ENCODE measurements around the gene CBL.

Gene CBL

DNA sequence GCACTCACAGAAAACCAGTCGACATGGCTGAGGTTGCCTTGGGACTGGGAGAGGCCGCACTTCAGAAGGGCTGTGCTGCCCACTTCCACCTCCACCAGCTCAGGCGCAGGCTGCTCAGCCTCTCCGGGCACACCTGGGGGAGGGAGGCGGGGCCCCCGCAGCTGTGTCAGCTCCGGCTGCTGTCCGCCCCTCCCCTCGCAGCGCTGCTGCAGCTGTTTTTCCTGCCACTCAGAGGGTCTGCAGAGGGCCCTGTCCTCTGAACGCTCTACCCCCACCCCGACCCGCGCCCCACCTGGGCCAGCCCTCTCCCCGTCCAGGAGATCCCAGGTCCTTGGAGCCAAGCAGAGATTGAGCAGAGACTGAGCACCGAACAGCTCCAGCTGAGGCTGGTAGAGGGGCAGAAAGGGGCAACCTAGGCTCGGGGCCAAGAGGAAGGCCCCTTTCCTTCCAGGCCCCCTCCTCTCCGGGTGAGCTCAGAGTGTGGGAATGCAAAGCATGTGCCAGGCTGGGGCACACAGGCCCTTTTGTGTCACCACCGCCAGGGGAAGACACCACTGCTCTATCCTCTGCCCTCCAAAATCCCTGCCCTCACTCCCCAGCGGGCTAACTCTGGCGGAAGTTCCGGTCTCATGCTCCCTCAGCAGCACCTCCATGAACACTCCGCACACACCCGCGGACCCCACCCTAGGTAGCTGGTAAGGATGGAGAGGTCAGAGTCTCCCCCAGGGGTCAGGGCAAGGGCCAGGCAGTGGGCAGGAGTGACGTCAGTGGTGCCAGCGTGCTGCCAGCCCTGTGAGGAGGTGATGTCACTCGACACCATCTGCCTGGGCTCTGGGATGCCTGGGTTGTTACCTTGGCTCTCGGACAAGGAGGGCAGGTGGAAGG lies 109.2 kb downstream of the CBL start:
- peak; percentile 39 for DNase-seq

DNA sequence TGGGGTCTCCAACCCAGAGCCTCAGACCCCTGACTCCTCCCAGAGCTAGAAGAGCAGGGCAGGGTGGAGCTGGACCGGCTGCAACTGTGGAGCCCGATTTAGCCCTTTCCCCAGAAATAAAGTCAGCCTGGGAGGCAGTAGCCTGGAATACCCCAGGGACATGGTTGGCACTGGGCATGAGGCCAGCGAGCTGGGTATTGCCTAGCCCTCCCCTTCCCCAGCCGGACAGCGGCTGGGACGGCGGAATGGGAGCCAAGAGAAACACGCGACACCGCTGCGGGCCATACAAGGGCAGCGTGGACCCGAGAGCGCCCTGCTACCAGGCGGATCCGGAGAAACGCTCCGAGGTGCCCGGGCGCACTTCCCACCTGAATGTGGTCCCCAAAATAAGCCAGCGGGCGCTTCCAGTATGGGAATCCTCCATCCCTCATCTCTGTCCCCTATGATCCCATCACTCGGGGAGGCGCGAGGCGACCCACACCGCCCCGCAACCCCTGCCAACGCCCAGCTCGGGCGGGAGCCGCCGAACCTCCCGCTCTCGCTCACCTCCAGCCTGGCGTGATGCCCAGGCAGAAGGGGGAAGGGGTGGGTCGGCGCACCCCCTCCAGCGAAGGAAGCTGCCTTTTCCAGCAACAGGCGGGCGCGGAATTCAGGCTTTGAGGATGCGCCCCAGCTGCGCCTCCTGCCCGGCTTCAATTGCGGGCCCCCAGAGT lies 110.0 kb downstream of the CBL start:
- no peak for DNase-seq

DNA sequence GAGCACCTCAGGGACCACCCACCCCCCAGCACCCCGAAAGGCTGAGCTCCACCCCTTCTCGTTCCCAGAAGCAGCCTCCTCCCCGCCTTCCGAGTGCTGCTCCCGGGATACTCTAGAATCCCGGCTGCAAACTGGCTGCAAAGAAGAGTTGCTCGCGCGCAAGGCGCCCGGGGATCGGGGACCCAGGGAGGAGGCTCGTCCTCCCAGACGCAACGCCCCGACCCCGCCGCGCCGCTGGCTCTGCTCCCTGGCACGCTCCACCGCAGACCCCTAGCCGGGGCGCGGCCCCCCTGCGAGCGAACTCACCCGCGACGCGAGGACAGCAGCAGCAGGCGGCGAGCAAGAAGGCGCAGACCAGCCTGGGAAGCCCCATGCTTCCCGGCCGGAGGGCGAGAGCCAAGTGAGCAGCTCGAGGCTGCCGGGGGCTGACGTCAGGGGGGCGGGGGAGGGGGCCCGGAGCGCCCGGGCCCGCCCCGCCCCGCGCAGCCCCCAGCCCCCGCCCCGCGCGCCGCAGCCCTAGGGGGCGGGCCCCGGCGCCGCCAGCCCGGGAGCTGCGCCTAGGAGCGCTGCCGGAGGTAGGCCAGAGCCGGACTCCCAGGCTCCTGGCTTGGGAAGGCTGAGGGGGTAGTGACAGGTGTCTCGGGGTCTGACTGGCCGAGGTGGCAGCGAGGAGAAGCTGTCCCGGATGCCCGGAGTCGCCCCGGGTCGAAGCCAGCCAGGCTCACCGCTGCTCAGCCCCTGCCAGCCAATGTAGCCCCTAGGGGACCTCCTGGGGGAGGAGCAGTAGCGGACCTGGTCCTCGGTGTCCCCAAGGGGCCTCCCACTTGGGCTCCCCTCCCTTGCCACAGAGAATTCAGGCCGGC lies 110.8 kb downstream of the CBL start, which contains the start of gene MCAM:
TSS of gene MCAM (minus strand) at position 402 of the 863 bp plus-strand sequence. CDS start at position 373, 29 bp downstream.
- peak; percentile 7 for DNase-seq

DNA sequence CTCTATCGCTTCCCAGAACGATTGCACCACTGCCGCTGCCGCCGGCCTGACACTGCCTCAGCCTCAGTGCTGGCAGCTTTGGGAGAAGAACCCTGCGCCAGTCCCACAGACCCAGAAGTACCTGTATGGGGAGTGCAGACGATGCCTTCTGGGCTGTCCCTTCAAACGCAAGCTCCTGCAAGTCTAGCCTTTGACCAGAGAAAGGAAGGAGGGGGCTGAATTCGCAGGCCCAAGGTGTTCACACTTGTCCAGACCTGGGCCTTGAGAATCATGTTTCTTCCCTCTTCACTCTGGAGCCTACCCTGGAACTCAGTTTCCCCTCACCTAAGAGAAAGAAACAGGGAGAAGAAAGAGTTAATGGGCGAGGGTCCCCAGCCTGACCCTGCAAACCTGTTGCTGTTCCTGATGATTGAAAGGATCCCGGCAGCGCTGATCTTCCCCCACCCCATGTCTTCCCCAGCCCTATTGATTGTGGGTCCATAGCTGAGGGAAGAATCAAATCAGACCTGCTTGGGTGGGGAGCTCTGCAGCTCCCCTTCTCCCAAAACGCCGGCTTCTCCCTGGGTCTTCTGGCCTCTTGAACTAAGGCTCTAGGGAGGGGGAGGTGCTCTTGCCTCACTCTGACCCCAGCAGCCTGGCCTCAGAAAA lies 111.6 kb downstream of the CBL start:
- no peak for DNase-seq

DNA sequence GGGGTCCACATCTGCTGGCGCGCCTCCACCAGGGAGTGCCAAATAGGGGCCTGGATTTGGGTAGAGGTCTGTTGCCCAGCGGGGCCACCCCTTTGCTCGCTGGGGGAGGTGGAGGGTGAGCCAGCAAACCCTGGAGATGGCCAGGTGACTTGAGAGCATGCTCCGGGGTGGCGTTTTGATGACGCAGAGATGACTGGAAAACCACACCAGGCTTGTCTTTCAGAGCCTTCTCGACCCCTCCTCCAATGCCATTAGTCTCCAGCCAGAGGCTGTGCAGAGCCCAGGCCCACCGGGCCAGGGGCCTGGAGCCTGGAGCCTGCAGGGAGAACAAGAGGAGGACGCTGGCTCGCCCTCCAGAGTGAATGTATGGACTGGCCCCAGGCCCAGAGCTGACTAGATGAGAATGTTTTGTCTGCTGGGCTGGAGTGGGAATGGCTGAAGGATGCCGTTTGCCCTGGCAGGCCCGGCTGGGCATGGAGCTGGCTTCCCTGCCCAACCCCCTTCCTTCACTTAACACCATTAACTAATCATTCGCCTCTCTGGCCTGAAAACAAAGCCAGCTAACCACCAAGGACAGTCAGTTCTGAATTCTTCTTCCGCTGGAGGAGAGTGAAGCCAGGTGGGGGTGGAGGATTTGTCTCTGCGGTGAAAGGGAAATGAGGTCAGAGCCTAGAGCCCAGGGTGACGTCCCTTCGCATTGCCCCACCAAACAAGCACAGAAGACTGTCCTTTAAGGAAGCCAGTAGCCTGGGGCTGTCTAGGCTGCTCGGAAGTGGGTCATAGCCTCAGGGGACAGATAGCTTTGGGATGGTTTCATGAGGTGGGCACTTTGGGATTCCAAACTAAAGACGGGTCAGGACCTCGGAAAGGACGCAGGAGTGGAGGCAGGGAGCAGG lies 112.3 kb downstream of the CBL start:
- DNase-seq, result peak; percentile 37

DNA sequence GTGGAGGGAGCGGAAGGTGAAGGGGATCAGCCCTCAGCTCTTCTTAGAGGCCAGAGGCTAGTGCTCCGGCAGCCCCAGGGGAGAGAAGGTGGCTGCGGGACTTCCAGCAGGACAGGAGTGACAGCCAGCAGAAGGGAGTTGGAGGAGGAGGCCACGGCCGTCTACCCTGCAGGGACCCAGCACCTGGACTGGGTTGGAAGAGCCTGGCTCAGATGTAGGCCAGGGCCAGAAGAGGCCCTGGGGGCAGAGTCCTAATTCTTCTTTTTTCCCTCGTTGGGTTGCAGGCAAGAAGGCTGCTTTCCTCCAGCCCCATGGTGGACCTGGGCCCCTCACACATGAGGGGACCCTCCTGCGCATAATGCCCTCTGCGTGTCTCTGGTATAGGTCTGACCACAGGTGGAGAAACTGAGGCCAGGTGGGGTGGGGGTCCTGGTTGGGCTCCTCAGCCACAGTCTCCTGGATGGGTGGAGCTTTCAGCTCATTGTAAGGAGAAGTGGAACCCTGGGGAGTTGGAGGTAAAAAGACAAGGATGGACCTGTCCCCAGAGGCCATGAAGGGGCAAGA lies 113.1 kb downstream of the CBL start:
- DNase-seq, result no peak

DNA sequence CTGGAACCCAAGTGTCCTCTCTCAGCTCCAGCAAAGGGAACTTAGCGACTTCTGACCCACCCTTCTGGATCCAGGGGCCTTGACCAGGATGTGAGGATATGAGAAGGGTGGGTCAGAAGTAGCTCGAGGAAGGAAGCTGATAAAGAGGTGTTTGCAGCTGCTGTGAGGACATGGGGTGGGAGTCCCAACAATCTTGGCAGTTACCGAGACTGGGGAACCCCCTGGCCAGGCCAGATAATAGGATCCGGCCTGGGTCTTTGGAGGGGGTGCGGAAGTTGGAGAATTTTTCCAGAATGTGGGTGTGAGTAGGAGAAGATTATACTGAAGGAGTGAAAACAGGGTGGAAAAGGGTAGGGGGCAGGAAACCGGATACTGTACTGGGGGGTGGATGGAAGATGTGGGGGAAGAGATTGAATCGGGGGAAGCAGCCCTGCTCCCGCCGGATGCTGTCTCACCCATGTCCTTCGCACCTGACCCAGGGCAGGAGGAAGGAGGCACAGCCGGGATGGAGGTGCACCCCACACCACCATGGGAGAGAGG lies 113.6 kb downstream of the CBL start:
- DNase-seq, result no peak

DNA sequence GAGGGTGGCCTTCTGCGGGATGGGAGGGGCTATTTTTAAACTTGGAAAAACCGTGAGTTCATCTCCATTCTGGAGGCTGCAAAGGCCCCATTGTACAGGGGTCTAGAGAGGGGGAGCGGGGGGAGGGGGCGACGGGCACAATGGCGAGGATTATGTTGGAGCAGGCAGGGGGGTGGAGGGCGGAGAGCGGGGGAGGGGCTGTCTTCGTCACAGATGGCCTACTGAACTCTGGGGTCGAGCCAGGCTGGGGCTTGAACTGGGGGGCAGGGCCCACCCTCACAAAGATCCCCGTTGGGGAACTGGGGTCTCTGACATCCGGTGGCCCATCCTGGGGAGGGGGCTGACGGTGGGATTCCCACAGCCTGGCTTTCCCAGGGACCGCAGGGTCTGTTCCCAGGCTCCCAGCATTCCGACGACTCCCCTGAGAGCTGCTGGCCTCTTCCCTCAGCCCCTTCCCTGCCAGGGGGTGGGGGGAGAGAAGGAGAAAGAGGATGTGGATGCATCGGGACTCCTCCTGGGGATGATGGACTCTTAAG lies 114.2 kb downstream of the CBL start:
- DNase-seq, result no peak

DNA sequence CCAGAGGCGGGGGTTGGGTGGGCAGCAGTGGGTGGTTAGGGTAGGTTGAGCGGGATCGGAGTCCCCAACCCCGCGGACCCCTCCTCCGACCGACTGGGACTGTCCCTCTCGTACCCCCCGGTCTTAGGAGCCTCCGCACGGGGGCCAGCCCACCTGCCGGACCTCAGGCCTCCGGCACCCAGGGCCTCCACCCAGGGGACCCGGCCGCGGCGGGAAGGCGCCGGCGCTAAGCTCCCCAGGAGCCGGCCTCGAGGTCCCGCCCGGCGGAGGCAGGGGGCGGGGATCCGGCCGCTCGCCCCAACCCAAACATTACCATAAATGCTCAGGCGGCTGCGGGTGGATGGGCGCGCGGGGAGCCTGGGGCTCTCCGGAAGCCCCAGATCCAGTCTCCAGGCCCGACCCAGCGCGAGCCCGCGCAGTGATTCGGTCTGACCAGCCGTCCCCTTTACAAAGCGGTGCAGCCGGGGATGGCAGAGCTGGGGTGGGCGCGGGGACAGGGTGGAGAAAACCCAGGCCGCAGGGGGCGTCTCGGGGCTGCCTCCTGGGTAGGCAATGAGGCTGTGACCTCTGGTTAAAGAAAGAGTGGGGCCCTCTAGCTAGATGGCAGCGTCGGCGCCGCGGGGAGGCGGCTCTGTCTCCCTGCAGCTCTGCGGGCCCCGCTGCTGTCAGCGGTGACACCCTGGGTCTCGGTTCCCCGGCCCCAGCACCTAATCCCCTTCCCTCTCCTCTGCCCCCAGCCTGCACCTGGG lies 114.8 kb downstream of the CBL start:
- peak; percentile 45 for DNase-seq

DNA sequence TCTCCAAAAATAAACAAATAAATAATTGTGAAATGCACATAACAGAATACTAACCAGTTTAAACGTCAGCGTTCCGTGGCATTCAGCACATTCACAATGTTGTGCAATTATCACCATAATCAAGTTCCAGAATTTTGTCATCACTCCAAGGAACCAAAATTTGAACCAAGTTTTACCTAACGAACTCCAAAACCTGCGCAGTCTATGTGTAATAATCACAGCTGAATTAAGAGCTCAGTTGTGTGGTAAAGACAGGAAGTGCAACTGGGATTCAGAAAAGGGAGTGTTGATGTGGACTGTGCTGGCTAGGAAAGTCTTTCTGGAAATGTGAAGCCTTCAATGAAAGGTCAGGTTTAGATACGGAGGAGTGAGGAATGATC lies 116.2 kb downstream of the CBL start:
- no peak for DNase-seq

DNA sequence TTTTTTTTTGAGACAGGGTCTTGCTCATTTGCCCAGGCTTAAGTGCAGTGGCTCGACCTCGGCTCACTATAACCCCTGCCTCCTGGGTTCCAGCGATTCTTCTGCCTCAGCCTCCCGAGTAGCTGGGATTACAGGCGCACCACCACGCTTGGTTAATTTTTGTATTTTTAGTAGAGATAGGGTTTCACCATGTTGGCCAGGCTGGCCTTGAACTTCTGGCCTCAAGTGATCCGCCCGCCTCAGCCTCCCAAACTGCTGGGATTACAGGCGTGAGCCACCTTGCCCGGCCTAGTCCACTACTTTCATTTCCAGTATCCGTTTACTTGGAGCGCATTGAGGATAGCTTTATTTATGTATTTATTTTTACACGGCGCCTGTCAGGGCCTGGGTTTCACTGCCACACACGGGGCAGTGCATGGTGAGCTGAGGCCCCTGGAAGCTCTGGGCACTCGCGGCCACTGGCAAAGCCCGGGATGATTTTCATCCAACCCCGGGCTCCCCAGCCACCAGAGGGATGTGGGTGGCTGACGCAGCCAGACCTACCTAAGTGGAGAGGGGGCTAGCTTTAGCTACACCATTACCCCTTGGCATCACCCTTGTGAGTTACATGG lies 116.9 kb downstream of the CBL start:
- no peak for DNase-seq

DNA sequence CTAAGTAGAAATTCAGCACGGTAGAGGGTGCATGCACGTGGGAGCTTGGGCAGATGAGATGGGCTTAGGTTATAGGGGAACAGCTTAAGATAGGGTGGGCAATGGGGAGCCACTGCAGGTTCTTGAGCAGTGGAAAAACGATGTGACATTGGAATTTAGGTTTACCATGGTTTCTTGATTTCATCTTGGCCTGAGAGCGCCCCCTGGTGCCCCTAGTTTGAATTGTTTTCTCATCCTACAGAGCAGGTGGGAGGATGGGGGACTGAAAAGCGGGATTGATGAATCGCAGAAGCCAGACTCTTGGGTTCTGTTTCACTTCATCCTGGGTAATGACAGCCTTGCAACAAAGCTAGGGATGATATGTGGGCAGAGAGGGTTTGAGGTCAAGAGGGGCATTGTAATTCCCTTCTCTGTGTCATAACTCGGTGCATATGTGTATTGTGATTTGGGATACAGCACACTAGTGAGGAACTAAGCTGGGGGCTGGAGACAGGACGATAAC lies 117.4 kb downstream of the CBL start:
- peak; percentile 59 for DNase-seq

DNA sequence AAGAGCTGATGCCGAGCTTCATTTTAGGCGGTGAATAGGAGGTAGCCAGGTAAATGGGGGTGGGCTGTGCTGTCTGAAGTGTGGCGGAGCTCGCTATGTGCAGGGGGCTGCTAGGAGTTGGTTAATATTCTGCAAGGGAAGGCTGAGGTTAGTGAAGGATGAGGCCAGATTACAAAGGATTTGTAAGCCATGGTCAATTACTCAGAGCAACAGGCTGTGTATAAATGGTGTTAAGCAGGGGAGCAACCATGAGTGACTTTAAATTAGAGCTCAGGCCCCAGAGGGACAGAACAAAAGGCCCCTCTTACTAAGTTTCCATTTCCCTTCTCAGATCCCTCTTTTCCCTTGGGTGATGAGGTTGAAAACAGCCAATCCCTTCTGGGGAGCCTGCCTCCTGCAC lies 118.0 kb downstream of the CBL start:
- no peak for DNase-seq

DNA sequence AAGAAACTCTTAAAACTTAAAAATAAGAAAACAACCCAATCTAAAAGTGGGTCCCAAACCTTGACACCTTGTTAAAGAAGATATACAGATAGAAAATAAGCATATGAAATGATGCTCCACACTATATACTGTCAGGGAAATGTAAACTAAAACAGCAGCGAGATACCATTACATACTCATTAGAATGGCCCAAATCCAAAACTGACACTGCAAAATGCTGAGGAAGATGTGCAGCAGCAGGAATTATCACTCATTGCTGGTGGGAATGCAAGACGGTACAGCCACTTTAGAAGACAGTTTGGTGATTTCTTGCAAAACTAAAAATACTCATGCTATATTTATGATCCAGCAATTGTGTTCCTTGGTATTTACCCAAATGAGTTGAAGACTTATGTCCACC lies 123.2 kb downstream of the CBL start:
- no peak for DNase-seq

DNA sequence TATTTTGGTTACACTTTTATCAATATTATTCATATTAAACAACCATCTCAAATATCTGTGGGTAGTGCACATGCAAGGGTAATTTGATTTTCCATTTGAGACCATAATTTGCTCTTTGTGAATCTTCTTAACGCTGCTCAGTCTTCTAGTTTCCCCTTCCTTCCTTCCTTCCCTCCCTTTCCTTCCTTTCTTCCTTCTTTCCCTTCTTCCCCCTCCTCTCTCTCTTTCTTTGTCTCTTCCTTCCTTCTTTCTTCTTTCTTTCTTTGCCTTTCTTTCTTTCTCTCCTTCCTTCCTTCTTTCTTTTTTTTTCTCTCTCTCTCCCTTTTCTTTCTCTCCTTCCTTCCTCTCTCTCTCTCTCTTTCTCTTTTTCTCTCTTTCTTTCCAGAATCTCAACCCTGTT lies 124.1 kb downstream of the CBL start:
- DNase-seq, result no peak

DNA sequence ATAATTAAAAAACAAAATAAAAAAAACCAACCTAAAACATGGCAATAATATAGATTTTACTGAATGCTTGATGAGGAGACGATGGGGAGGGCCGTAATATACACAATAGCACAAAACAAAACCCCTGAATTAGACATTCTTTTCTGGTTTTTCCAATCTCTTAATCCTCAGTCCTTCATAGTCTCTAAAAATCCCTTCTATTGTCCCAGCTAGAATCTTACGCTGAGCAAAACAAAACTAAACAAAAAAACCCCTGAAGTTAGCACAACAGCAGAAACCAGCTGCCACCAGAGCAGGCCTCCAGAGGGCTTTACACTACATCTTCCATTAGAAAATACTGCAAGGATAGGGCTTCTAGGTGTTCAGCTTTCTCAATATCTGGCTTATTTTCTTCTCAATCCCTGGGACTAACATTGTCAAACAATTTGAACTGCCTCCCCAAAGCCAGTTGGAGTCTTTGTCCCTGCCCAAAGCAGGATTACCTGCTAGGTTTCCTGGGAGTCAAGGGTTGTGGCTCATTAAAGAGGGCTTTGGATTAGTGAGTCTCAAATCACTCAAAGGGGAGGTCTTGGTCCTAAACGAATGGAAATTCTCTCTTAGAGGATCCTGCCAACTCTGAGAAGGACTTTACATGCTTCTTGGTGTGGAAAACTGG lies 126.1 kb downstream of the CBL start:
- DNase-seq, result no peak

DNA sequence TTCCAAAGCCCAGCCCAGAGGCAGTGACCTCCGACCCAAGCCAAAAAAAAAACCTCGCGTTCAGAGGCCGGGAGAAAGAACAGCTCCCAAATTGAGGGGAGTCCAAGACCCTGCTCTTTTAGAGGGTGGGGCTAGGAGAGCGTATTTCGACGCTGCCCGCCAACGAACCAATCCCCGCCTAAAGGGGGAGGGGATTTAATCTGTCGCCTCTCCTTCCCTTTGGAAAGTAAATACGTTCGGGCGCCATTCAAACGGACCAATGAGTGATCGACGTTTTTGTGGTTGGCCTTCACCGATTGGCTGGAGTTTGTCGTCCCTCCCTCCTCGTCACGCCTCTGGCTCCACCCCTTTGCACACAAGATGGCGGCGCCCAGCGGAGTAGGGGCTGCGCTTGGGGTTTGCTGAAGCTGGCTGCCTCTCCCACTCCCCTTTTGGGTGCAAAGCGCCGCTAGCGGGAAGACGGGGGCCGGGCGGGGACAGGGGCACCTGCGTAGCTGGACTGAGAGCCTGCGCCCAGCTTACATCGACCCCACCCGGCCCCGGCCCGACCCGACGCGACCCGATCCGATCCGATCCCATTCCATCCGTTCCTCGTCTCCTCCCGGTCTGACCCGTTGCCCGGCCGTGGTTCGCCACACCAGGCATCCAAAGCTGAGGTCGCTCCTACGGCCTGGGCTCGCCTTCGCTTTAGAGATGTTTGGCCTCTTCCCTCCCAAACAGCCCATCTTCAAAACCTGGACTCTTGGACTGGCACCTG lies 128.2 kb downstream of the CBL start, which contains the start of gene RNF26:
TSS of gene RNF26 (plus strand) at position 354 of the 757 bp plus-strand sequence. CDS start 596 bp downstream, outside the sequence.
- peak; percentile 93 for DNase-seq
